C4-2B (cell line): ENCODE measurements around the gene PCDHGA11.
"Not testable (repeated sequence)": the region's sequence is repeated elsewhere in the genome, so short reads cannot be mapped to it uniquely, and the experiment has no call there.

Experiments used
- H3K27ac ChIP-seq: fragments of 450-650 bp; 2 replicates; pipeline ENCODE4 v1.5.1; 2017
- ZFX ChIP-seq: fragments of 450-650 bp; IDR thresholded peaks from 2 replicates; pipeline ENCODE4 v1.6.1; 2017
- TF ChIP-seq, protein P1 (sequence below): fragments of 450-650 bp; conservative IDR thresholded peaks from 2 replicates; pipeline ENCODE4 v1.5.1; 2017; ENCODE audit warnings: mild to moderate bottlenecking

Gene PCDHGA11

DNA sequence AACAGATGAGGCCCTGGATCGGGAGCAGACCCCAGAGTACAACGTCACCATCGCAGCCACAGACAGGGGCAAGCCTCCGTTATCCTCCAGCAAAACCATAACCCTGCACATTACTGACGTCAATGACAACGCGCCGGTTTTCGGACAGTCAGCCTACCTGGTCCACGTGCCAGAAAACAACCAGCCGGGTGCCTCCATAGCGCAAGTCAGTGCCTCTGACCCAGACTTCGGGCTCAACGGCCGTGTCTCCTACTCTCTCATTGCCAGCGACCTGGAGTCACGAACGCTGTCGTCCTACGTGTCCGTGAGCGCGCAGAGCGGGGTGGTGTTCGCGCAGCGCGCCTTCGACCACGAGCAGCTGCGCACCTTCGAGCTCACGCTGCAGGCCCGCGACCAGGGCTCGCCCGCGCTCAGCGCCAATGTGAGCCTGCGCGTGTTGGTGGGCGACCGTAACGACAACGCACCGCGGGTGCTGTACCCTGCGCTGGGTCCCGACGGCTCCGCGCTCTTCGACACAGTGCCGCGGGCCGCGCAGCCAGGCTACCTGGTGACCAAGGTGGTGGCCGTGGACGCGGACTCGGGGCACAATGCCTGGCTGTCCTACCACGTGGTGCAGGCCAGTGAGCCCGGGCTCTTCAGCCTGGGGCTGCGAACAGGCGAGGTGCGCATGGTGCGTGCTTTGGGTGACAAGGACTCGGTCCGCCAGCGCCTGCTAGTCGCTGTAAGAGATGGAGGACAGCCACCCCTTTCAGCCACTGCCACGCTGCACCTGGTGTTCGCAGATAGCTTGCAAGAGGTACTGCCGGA lies 1.6 kb upstream of the PCDHGA11 start:
- TF ChIP-seq, protein P1, sequence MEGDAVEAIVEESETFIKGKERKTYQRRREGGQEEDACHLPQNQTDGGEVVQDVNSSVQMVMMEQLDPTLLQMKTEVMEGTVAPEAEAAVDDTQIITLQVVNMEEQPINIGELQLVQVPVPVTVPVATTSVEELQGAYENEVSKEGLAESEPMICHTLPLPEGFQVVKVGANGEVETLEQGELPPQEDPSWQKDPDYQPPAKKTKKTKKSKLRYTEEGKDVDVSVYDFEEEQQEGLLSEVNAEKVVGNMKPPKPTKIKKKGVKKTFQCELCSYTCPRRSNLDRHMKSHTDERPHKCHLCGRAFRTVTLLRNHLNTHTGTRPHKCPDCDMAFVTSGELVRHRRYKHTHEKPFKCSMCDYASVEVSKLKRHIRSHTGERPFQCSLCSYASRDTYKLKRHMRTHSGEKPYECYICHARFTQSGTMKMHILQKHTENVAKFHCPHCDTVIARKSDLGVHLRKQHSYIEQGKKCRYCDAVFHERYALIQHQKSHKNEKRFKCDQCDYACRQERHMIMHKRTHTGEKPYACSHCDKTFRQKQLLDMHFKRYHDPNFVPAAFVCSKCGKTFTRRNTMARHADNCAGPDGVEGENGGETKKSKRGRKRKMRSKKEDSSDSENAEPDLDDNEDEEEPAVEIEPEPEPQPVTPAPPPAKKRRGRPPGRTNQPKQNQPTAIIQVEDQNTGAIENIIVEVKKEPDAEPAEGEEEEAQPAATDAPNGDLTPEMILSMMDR: no peak
- TF ChIP-seq ZFX: no peak
- H3K27ac ChIP-seq: no peak overlapping the region

DNA sequence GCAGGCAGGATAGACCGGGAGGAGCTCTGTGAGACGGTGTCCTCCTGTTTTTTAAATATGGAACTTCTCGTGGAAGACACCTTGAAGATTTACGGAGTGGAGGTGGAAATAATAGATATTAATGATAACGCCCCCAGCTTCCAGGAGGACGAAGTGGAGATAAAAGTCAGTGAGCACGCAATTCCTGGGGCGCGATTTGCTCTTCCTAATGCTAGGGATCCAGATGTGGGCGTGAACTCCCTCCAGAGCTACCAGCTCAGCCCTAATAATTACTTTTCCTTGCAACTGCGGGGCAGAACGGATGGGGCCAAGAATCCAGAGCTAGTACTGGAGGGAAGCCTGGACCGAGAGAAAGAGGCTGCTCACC lies 621 bp downstream of the PCDHGA11 start:
- H3K27ac ChIP-seq: no peak overlapping the region
- no peak for TF ChIP-seq ZFX
- TF ChIP-seq, protein P1: no peak

DNA sequence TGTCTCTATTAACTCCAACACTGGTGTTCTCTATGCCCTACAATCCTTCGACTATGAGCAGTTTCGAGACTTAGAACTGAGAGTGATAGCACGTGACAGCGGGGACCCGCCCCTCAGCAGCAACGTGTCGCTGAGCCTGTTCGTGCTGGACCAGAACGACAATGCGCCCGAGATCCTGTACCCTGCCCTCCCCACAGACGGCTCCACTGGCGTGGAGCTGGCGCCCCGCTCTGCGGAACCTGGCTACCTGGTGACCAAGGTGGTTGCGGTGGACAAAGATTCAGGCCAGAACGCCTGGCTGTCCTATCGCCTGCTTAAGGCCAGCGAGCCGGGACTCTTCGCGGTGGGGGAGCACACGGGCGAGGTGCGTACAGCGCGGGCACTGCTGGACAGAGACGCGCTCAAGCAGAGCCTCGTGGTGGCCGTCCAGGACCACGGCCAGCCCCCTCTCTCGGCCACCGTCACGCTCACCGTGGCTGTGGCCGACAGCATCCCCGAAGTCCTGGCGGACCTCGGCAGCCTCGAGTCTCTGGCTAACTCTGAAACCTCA lies 2.0 kb downstream of the PCDHGA11 start:
- no peak for TF ChIP-seq ZFX
- TF ChIP-seq, protein P1: no peak
- H3K27ac ChIP-seq: no peak overlapping the region

DNA sequence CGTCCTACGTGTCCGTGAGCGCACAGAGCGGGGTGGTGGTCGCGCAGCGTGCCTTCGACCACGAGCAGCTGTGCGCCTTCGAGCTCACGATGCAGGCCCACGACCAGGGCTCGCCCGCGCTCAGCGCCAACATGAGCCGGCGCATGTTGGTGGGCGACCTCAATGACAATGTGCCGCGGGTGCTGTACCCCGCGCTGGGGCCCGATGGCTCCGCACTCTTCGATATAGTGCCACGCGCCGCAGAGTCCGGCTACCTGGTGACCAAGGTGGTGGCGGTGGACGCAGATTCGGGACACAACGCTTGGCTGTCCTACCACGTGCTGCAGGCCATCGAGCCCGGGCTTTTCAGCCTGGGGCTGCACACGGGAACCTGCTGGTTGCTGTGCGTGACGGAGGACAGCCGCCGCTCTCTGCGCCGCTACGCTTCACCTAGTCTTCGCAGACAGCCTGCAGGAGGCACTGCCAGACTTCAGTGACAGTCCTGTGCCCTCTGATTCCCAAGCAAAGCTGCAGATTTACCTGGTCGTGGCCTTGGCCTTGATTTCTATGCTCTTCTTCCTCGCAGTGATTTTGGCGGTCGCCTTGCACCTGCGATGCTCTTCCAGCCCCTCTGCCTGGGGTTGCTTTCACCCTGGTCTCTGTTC lies 7.1 kb downstream of the PCDHGA11 start:
- no peak for TF ChIP-seq ZFX
- TF ChIP-seq, protein P1: 0 out of 2 replicates have a peak, but pooled peaks have one; percentile 8

DNA sequence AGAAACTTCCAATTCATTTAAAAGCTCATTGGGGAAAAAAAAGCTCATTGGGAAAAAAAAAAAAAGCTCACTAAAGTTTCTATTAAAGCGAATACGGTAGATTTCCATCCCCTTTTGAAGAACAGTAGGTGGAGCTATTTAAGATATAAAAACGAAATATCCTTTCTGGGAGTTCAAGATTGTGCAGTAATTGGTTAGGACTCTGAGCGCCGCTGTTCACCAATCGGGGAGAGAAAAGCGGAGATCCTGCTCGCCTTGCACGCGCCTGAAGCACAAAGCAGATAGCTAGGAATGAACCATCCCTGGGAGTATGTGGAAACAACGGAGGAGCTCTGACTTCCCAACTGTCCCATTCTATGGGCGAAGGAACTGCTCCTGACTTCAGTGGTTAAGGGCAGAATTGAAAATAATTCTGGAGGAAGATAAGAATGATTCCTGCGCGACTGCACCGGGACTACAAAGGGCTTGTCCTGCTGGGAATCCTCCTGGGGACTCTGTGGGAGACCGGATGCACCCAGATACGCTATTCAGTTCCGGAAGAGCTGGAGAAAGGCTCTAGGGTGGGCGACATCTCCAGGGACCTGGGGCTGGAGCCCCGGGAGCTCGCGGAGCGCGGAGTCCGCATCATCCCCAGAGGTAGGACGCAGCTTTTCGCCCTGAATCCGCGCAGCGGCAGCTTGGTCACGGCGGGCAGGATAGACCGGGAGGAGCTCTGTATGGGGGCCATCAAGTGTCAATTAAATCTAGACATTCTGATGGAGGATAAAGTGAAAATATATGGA lies 9.7 kb downstream of the PCDHGA11 start, which contains the start of gene PCDHGA12:
Gene PCDHGA12, plus strand, starts transcription at position 176 of the 782 bp plus-strand sequence. Its CDS starts 253 bp downstream, at position 429.
- H3K27ac ChIP-seq: no peak within 1 kb of the TSS
- TF ChIP-seq, protein P1: peak; percentile 86
- no peak for TF ChIP-seq ZFX

More for the DNA sequence above, 7.1 kb downstream of the PCDHGA11 start:
- H3K27ac ChIP-seq: no peak overlapping the region

DNA sequence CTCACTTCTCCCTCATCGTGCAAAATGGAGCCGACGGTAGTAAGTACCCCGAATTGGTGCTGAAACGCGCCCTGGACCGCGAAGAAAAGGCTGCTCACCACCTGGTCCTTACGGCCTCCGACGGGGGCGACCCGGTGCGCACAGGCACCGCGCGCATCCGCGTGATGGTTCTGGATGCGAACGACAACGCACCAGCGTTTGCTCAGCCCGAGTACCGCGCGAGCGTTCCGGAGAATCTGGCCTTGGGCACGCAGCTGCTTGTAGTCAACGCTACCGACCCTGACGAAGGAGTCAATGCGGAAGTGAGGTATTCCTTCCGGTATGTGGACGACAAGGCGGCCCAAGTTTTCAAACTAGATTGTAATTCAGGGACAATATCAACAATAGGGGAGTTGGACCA lies 10.4 kb downstream of the PCDHGA11 start:
- no peak for TF ChIP-seq ZFX
- TF ChIP-seq, protein P1: no peak

DNA sequence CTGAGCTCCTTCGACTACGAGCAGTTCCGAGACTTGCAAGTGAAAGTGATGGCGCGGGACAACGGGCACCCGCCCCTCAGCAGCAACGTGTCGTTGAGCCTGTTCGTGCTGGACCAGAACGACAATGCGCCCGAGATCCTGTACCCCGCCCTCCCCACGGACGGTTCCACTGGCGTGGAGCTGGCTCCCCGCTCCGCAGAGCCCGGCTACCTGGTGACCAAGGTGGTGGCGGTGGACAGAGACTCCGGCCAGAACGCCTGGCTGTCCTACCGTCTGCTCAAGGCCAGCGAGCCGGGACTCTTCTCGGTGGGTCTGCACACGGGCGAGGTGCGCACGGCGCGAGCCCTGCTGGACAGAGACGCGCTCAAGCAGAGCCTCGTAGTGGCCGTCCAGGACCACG lies 11.5 kb downstream of the PCDHGA11 start:
- not testable (repeated sequence) for H3K27ac ChIP-seq

More for the DNA sequence above, 10.4 kb downstream of the PCDHGA11 start:
- H3K27ac ChIP-seq: no peak overlapping the region

DNA sequence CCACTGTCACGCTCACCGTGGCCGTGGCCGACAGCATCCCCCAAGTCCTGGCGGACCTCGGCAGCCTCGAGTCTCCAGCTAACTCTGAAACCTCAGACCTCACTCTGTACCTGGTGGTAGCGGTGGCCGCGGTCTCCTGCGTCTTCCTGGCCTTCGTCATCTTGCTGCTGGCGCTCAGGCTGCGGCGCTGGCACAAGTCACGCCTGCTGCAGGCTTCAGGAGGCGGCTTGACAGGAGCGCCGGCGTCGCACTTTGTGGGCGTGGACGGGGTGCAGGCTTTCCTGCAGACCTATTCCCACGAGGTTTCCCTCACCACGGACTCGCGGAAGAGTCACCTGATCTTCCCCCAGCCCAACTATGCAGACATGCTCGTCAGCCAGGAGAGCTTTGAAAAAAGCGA lies 11.9 kb downstream of the PCDHGA11 start:
- not testable (repeated sequence) for H3K27ac ChIP-seq
